ENCODE measurements around the gene BICD2.

DNA sequence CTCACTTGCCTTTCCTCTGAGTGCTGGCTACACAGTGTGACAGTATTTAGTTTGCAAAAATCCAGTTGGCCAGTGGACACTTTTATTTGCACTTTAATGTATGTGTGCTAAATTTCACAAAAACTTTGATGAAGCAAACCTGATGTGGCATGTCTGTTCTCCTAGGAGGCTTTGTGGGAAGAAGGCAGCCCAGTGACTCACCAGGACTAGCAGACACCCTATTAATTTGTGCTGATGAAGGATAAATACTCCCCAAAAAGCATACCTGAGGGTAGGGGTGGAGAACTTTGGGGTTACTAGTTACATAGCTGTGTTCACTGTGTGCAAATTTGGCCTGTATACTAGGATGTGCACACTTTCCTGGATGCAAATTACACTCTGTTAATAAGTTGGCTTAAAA, 55.4 kb downstream of the BICD2 start:
- TF ChIP-seq POLR2A (IDR thresholded peaks at IDR 0.05), result no peak
- TF ChIP-seq, protein P1, sequence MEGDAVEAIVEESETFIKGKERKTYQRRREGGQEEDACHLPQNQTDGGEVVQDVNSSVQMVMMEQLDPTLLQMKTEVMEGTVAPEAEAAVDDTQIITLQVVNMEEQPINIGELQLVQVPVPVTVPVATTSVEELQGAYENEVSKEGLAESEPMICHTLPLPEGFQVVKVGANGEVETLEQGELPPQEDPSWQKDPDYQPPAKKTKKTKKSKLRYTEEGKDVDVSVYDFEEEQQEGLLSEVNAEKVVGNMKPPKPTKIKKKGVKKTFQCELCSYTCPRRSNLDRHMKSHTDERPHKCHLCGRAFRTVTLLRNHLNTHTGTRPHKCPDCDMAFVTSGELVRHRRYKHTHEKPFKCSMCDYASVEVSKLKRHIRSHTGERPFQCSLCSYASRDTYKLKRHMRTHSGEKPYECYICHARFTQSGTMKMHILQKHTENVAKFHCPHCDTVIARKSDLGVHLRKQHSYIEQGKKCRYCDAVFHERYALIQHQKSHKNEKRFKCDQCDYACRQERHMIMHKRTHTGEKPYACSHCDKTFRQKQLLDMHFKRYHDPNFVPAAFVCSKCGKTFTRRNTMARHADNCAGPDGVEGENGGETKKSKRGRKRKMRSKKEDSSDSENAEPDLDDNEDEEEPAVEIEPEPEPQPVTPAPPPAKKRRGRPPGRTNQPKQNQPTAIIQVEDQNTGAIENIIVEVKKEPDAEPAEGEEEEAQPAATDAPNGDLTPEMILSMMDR (IDR thresholded peaks at IDR 0.05), result no peak

All from adrenal gland (tissue), 5 donors.